KMS-11 (cell line): Measurements from ENCODE around the gene DNAJC16.
"Not testable (repeated sequence)": the region's sequence is repeated elsewhere in the genome, so short reads cannot be mapped to it uniquely, and the experiment has no call there.

Experiments used
- H2AFZ ChIP-seq: fragments of 200-600 bp; sonication (generic); 2 replicates; pipeline ENCODE4 v1.6.1; 2016; ENCODE audit warnings: antibody characterized with exemption, mixed run types, low read depth
- H3K27ac ChIP-seq: fragments of 200-600 bp; sonication (generic); 2 replicates; pipeline ENCODE4 v1.6.1; 2016; ENCODE audit warnings: mild to moderate bottlenecking, mixed run types
- H3K27me3 ChIP-seq: fragments of 200-600 bp; sonication (generic); 2 replicates; pipeline ENCODE4 v1.6.1; 2017; ENCODE audit warnings: mild to moderate bottlenecking, low read depth, mixed run types, moderate library complexity; ENCODE audit not compliant: insufficient read depth
- H3K36me3 ChIP-seq: fragments of 200-600 bp; sonication (generic); 2 replicates; pipeline ENCODE4 v1.6.1; 2017; ENCODE audit warnings: mild to moderate bottlenecking, mixed run types; ENCODE audit not compliant: insufficient read depth
- H3K4me1 ChIP-seq: fragments of 200-600 bp; sonication (generic); 2 replicates; pipeline ENCODE4 v1.6.1; 2016; ENCODE audit warnings: mild to moderate bottlenecking, low read depth, mixed run types; ENCODE audit not compliant: poor library complexity, severe bottlenecking
- H3K4me2 ChIP-seq: fragments of 200-600 bp; sonication (generic); 2 replicates; pipeline ENCODE4 v1.7.0; 2016; ENCODE audit warnings: mild to moderate bottlenecking, mixed run types
- H3K4me3 ChIP-seq: fragments of 200-600 bp; sonication (generic); IDR thresholded peaks from 2 replicates; pipeline ENCODE4 v1.6.1; 2017; ENCODE audit warnings: low read depth, low read length, mixed read lengths; ENCODE audit not compliant: insufficient read depth
- H3K79me2 ChIP-seq: fragments of 200-600 bp; sonication (generic); 2 replicates; pipeline ENCODE4 v1.6.1; 2016; ENCODE audit warnings: low read depth, mixed run types; ENCODE audit not compliant: insufficient read depth
- H3K9ac ChIP-seq: fragments of 200-600 bp; sonication (generic); 2 replicates; pipeline ENCODE4 v1.6.1; 2016; ENCODE audit warnings: mild to moderate bottlenecking, mixed run types
- H4K20me1 ChIP-seq: fragments of 200-600 bp; sonication (generic); 2 replicates; pipeline ENCODE4 v1.6.1; 2016; ENCODE audit warnings: mild to moderate bottlenecking, mixed run types; ENCODE audit not compliant: insufficient read depth
- CTCF ChIP-seq: fragments of 200-600 bp; sonication (generic); conservative IDR thresholded peaks from 2 replicates; pipeline ENCODE4 v1.6.1; 2017; ENCODE audit warnings: low read depth, mild to moderate bottlenecking, antibody characterized with exemption, low read length, moderate library complexity, mixed read lengths

The DNAJC16 gene

GRCh38 chr1:15513192-15513591, 13.5 kb upstream of the DNAJC16 start:
- Histone ChIP-seq H3K4me2 (no peak overlapping the region), H3K9ac (no peak overlapping the region), H2AFZ (no peak overlapping the region), H4K20me1 (no peaks in the 10 kb centered on the region), H3K36me3 (no peaks in the 10 kb centered on the region), H3K4me1 (no peaks in the 10 kb centered on the region), H3K27ac (no peak overlapping the region), H3K27me3 (no peaks in the 10 kb centered on the region), H3K79me2 (no peaks in the 10 kb centered on the region), H3K4me3 (no peak overlapping the region)
- no peak for TF ChIP-seq CTCF

GRCh38 chr1:15513919-15514318, 12.7 kb upstream of the DNAJC16 start:
- TF ChIP-seq CTCF = no peak
- H3K4me3 ChIP-seq = no peak overlapping the region
- no peaks in the 10 kb centered on the region for H3K4me1 ChIP-seq
- no peaks in the 10 kb centered on the region for H3K27me3 ChIP-seq
- H2AFZ ChIP-seq = no peak overlapping the region
- H3K27ac ChIP-seq = no peak overlapping the region
- no peaks in the 10 kb centered on the region for H3K36me3 ChIP-seq
- H3K9ac ChIP-seq = no peak overlapping the region
- H3K4me2 ChIP-seq = no peak overlapping the region
- no peaks in the 10 kb centered on the region for H3K79me2 ChIP-seq
- H4K20me1 ChIP-seq = no peaks in the 10 kb centered on the region

- H3K4me2 ChIP-seq, H3K27ac ChIP-seq, H2AFZ ChIP-seq, H3K36me3 ChIP-seq, H3K4me3 ChIP-seq, H3K9ac ChIP-seq, H3K4me1 ChIP-seq, H3K79me2 ChIP-seq, H4K20me1 ChIP-seq, H3K27me3 ChIP-seq: not testable (repeated sequence)
These were observed 12.1 kb upstream of the DNAJC16 start for GRCh38 chr1:15514557-15514956.

- Histone ChIP-seq H3K9ac (no peak overlapping the region), H3K4me2 (no peak overlapping the region)
These were observed 11.5 kb upstream of the DNAJC16 start for GRCh38 chr1:15515022-15515663.

More at GRCh38 chr1:15515022-15515663, 11.5 kb upstream of the DNAJC16 start:
- H3K4me3 ChIP-seq = no peak overlapping the region
- H3K27me3 ChIP-seq = no peaks in the 10 kb centered on the region
- TF ChIP-seq CTCF = no peak
- H2AFZ ChIP-seq = no peak overlapping the region
- no peaks in the 10 kb centered on the region for H4K20me1 ChIP-seq
- H3K36me3 ChIP-seq = no peaks in the 10 kb centered on the region
- H3K27ac ChIP-seq = no peak overlapping the region
- no peaks in the 10 kb centered on the region for H3K79me2 ChIP-seq
- H3K4me1 ChIP-seq = no peaks in the 10 kb centered on the region
